ENCODE data around the gene OCA2. TPM values are rescaled to one million over a fixed set of nuclear protein-coding genes. Genes with fewer than 3 reads are reported as not detected.

The OCA2 gene
- total and polyA plus RNA-seq, 2 of the 8 experiments (the other 6 are each of a cell fraction or from before 2014, with no cell fraction given) = 0.20 TPM

- TF ChIP-seq ZNF274 (IDR thresholded peaks at IDR 0.05; ENCODE audit: borderline replicate concordance, extremely low read depth, low read length) = no peak
- TF ChIP-seq SIX5 (IDR thresholded peaks at IDR 0.05; ENCODE audit: low read depth, low read length) = no peak
- no peak for TF ChIP-seq SAP30 (IDR thresholded peaks at IDR 0.05; ENCODE audit: insufficient read depth, insufficient replicate concordance, low read length)
- no peak for TF ChIP-seq NANOG (IDR thresholded peaks at IDR 0.05; ENCODE audit: insufficient read depth, low read depth, low read length, poor library complexity, severe bottlenecking)
- TF ChIP-seq HDAC2 (IDR thresholded peaks at IDR 0.05; ENCODE audit: borderline replicate concordance in 1 of 2, low read depth in 2 of 2, low read length in 2 of 2) = no peak
- TF ChIP-seq JUN (IDR thresholded peaks at IDR 0.05; ENCODE audit: low read depth, low read length) = no peak
- no peak for TF ChIP-seq TAF7 (optimal IDR thresholded peaks at IDR 0.05; ENCODE audit: borderline replicate concordance, low read depth, low read length)
These were observed 752 bp downstream of the OCA2 start (continued) for GRCh38 chr15:28098360-28098765.

All from H1 (cell line).